Esophagus muscularis mucosa (tissue), 3 donors: ENCODE data around the gene ANKRD23.

Source experiments
- POLR2AphosphoS5 ChIP-seq, 2 donors: sonication (generic); formaldehyde crosslinking; IDR thresholded peaks; one replicate each; pipeline ENCODE4 v1.6.1; 2017; ENCODE audit warnings: antibody characterized with exemption in 2 of 2
- TF ChIP-seq, protein P1 (sequence below), 3 experiments: fragments of 200-600 bp in 2 of 3; fragments of 450-650 bp in 1 of 3; sonication (generic) in 2 of 3; IDR thresholded peaks; one replicate each; pipeline ENCODE4 v1.5.1; 2017 to 2019; ENCODE audit warnings: antibody characterized with exemption in 3 of 3, mild to moderate bottlenecking in 2 of 3, moderate library complexity in 1 of 3

DNA sequence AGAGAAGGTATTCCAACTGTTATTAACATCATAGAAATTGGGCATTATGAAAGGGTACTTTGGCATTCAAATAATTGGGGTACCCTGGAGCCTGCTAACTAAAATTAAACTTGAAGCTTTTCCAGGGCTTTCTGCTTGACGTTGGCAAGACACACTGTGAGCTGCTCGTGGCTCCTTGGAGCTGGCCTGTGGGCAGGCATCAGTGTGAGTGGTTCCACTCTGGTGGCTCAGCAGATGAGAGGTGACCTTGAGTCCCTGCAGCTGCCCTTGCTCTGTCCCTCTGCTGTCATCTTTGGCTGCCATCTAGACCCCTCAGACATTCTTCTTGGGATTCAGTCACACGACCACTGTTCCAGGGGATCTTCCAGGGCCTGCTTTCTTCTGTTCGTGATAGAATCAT, 21.0 kb downstream of the ANKRD23 start:
- TF ChIP-seq POLR2AphosphoS5 (IDR thresholded peaks at IDR 0.05): no peak
- TF ChIP-seq, protein P1, sequence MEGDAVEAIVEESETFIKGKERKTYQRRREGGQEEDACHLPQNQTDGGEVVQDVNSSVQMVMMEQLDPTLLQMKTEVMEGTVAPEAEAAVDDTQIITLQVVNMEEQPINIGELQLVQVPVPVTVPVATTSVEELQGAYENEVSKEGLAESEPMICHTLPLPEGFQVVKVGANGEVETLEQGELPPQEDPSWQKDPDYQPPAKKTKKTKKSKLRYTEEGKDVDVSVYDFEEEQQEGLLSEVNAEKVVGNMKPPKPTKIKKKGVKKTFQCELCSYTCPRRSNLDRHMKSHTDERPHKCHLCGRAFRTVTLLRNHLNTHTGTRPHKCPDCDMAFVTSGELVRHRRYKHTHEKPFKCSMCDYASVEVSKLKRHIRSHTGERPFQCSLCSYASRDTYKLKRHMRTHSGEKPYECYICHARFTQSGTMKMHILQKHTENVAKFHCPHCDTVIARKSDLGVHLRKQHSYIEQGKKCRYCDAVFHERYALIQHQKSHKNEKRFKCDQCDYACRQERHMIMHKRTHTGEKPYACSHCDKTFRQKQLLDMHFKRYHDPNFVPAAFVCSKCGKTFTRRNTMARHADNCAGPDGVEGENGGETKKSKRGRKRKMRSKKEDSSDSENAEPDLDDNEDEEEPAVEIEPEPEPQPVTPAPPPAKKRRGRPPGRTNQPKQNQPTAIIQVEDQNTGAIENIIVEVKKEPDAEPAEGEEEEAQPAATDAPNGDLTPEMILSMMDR (IDR thresholded peaks at IDR 0.05): no peak
